ENCODE measurements around the gene RALGAPA2.

Gene RALGAPA2

DNA sequence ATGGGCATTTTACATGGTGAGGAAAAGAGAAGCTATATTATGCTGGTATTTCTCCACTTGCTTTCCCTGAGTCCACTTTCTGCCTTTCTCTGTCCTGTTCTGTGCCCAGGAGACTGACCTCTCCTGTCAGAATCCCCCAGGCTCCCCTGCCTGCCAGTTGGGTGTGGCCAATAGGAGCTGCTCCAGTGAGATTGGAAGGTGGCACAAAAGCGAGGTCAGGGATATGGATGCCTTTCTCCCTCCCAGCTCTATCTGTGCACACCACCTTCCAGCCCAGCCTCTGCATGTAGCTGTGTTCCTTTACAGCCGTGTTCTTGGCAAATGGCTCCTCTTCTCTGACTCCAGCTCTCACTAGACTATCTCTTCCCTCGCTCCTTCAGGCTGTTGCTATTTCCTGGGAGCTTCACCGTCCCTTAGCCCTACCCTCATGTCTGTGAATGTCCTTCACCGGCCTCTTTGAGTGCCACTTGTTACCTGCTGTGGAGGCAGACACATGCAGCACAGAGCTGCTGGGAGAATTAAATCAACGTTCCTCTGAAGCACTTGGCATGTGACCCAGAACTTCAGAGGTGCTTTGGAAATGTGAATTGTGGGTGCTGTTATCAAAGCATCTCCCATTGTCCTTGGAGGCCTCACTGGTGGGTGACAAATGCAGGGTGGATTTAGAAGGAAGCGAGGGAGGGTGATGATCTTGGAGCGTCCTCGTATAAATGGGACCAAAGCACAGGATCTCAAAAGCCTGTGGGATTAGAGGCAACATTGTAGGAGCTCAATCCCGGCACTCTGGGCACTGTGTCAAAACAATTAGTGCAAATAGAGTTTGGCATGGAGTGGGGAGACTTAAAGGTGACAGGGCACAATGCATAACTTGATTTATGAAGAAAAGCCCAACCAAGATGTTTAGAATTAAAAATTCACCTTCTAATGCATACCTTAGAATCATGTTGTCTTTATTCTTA lies 28.9 kb upstream of the RALGAPA2 start:
- H3K27me3 ChIP-seq (ENCODE audit: control insufficient read depth in 1 of 2, insufficient read depth in 2 of 2, low read length in 2 of 2), result no peaks in the 10 kb centered on the region
- no peaks in the 10 kb centered on the region for H3K9me3 ChIP-seq (ENCODE audit: control insufficient read depth in 1 of 2, low read length in 2 of 2)
- no peak overlapping the region for H3K4me3 ChIP-seq (ENCODE audit: low read depth in 1 of 2, low read length in 2 of 2)
- H3K9ac ChIP-seq (ENCODE audit: low read depth in 1 of 2, low read length in 2 of 2), result no peak overlapping the region
- H3K4me1 ChIP-seq (ENCODE audit: control insufficient read depth in 1 of 2, insufficient read depth in 2 of 2, low read length in 2 of 2), result peaks cover 11 to 17% of the 10 kb centered on the region in 2 donors
- no peaks in the 10 kb centered on the region for H3K36me3 ChIP-seq (ENCODE audit: control insufficient read depth in 1 of 2, insufficient read depth in 2 of 2, low read length in 2 of 2)
- H3K27ac ChIP-seq (ENCODE audit: low read depth, low read length), result no peak overlapping the region

DNA sequence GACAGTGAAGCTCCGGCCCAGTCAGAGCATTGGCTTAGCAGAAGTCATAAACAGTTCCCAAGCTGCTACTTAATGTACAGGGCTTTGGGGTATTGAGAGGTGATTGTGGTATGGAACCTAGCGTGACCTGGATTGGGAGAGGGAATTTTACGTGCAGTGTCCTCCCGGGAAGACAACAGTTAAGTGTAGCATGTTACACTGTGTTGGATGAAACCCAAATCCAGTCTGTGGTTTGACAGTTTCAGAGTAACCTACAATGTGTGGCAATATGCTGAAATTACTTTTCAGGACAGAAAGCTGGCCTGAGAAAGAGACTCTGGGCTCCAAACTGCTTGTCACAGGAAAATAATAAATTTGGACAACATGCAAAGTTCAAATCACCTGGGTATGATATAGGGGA lies 28.1 kb upstream of the RALGAPA2 start:
- Histone ChIP-seq H3K36me3 (ENCODE audit: control insufficient read depth in 1 of 2, insufficient read depth in 2 of 2, low read length in 2 of 2) (no peaks in the 10 kb centered on the region), H3K27me3 (ENCODE audit: control insufficient read depth in 1 of 2, insufficient read depth in 2 of 2, low read length in 2 of 2) (no peaks in the 10 kb centered on the region), H3K4me1 (ENCODE audit: control insufficient read depth in 1 of 2, insufficient read depth in 2 of 2, low read length in 2 of 2) (peaks cover 11 to 17% of the 10 kb centered on the region in 2 donors), H3K9me3 (ENCODE audit: control insufficient read depth in 1 of 2, low read length in 2 of 2) (no peaks in the 10 kb centered on the region), H3K9ac (ENCODE audit: low read depth in 1 of 2, low read length in 2 of 2) (no peak overlapping the region), H3K27ac (ENCODE audit: low read depth, low read length) (no peak overlapping the region), H3K4me3 (ENCODE audit: low read depth in 1 of 2, low read length in 2 of 2) (no peak overlapping the region)

DNA sequence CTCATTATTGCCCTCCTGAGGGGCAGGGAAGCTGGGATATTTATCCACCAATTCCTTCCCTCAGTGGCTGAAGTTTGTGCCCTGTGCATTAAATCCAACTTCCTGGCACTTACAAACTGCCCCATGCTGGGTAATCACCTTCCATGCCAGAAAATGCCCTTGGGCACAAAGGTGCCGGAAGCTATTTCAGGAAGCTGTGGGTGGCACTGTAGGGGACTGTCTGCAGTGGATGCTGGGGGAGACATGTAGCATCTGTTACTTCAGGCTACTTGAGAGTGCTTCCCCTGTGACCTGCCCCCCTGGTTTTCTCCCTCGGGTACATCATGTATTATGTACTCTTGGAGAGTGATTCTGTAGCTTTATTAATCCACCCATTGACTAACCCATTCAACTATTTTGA lies 24.7 kb upstream of the RALGAPA2 start:
- no peak overlapping the region for H3K4me3 ChIP-seq (ENCODE audit: low read depth in 1 of 2, low read length in 2 of 2)
- H3K27me3 ChIP-seq (ENCODE audit: control insufficient read depth in 1 of 2, insufficient read depth in 2 of 2, low read length in 2 of 2), result no peaks in the 10 kb centered on the region
- no peaks in the 10 kb centered on the region for H3K4me1 ChIP-seq (ENCODE audit: control insufficient read depth in 1 of 2, insufficient read depth in 2 of 2, low read length in 2 of 2)
- no peak overlapping the region for H3K27ac ChIP-seq (ENCODE audit: low read depth, low read length)
- no peaks in the 10 kb centered on the region for H3K9me3 ChIP-seq (ENCODE audit: control insufficient read depth in 1 of 2, low read length in 2 of 2)
- H3K36me3 ChIP-seq (ENCODE audit: control insufficient read depth in 1 of 2, insufficient read depth in 2 of 2, low read length in 2 of 2), result no peaks in the 10 kb centered on the region
- H3K9ac ChIP-seq (ENCODE audit: low read depth in 1 of 2, low read length in 2 of 2), result no peak overlapping the region

DNA sequence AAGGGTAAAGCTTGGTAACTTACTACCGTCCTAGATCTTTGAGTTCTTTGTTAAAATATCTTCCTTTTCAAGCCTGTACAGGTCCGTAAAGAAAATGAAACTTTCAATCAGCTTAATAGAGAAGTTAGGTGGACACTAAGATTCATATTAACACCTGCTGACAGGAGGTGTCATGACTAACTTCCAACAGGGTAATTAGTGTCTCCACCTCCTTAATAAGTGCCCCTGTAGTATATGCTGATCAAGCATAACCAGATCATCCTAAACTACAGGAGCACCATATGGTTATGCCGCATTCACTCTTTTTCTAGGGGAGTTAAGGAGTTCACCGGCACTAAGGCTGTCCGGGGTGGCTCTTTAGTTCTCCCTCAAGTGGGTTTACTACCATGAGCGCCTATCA lies 23.9 kb upstream of the RALGAPA2 start:
- Histone ChIP-seq H3K4me1 (ENCODE audit: control insufficient read depth in 1 of 2, insufficient read depth in 2 of 2, low read length in 2 of 2) (no peaks in the 10 kb centered on the region), H3K36me3 (ENCODE audit: control insufficient read depth in 1 of 2, insufficient read depth in 2 of 2, low read length in 2 of 2) (no peaks in the 10 kb centered on the region), H3K27me3 (ENCODE audit: control insufficient read depth in 1 of 2, insufficient read depth in 2 of 2, low read length in 2 of 2) (no peaks in the 10 kb centered on the region), H3K9me3 (ENCODE audit: control insufficient read depth in 1 of 2, low read length in 2 of 2) (no peaks in the 10 kb centered on the region), H3K27ac (ENCODE audit: low read depth, low read length) (no peak overlapping the region), H3K4me3 (ENCODE audit: low read depth in 1 of 2, low read length in 2 of 2) (no peak overlapping the region), H3K9ac (ENCODE audit: low read depth in 1 of 2, low read length in 2 of 2) (no peak overlapping the region)

DNA sequence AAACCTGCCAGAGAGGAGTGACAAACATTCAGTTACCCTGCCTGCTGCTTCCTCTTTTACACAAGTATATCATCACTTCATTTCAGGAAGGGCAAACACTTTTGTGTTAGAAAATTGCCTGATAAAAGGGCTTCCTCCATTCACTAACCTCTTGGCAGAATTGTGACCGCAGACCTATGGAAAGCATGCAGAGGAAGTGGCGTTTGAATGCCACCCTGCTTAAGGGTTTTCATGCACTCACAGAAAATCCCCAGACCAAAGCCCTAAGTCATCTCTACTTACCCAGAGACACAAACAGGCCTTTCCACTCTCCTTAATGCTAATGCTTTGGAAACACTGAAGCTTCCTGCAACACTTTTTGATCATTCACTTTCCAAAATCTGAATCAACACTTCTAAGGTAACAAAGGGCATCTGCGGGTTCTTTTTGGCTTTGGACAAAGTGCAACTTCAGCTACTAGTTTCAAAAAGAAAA lies 22.1 kb upstream of the RALGAPA2 start:
- Histone ChIP-seq H3K4me3 (ENCODE audit: low read depth in 1 of 2, low read length in 2 of 2) (no peak overlapping the region), H3K9ac (ENCODE audit: low read depth in 1 of 2, low read length in 2 of 2) (no peak overlapping the region), H3K36me3 (ENCODE audit: control insufficient read depth in 1 of 2, insufficient read depth in 2 of 2, low read length in 2 of 2) (no peaks in the 10 kb centered on the region), H3K9me3 (ENCODE audit: control insufficient read depth in 1 of 2, low read length in 2 of 2) (no peaks in the 10 kb centered on the region), H3K4me1 (ENCODE audit: control insufficient read depth in 1 of 2, insufficient read depth in 2 of 2, low read length in 2 of 2) (no peaks in the 10 kb centered on the region), H3K27ac (ENCODE audit: low read depth, low read length) (no peak overlapping the region), H3K27me3 (ENCODE audit: control insufficient read depth in 1 of 2, insufficient read depth in 2 of 2, low read length in 2 of 2) (no peaks in the 10 kb centered on the region)

DNA sequence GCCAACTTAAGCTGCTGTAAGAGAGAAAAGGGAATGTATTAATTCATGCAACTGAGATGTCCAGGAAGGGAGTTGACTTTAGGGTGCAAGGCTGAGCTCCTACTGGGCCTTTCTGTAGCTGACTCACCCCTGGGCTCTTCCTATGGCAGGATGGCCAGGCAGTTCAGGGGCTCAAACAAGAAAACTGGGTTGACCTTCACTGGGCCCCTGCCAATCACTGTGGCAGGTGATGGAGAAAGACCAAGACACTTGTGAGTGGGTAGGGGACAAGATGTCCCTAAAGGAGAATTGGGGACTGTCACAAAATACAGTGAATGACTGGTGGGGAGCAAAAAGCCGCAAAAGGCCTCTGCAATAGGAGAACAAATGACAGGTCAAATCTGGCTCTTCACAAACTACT lies 21.5 kb upstream of the RALGAPA2 start:
- H3K9me3 ChIP-seq (ENCODE audit: control insufficient read depth in 1 of 2, low read length in 2 of 2), result no peaks in the 10 kb centered on the region
- no peak overlapping the region for H3K27ac ChIP-seq (ENCODE audit: low read depth, low read length)
- H3K9ac ChIP-seq (ENCODE audit: low read depth in 1 of 2, low read length in 2 of 2), result no peak overlapping the region
- H3K36me3 ChIP-seq (ENCODE audit: control insufficient read depth in 1 of 2, insufficient read depth in 2 of 2, low read length in 2 of 2), result no peaks in the 10 kb centered on the region
- H3K4me1 ChIP-seq (ENCODE audit: control insufficient read depth in 1 of 2, insufficient read depth in 2 of 2, low read length in 2 of 2), result no peaks in the 10 kb centered on the region
- H3K27me3 ChIP-seq (ENCODE audit: control insufficient read depth in 1 of 2, insufficient read depth in 2 of 2, low read length in 2 of 2), result no peaks in the 10 kb centered on the region
- H3K4me3 ChIP-seq (ENCODE audit: low read depth in 1 of 2, low read length in 2 of 2), result no peak overlapping the region

DNA sequence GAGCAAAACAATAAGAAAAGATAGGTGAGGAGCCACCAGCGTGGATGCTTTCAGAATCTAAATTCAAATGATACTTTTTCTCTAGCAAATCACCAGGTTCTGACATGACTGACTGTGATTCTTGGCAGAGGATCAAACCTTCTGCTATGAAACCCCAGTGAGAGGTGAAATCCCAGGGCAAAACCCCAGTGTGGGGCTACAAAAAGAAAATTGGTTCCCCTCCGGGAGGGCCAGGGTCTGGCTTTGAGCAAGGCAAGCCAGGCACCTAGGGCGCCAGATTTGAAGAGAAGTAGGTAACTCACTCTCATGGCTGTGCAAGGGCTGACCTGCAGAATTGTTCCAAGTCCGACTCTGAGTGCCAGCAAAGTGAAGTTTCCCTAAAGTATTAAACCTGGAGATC lies 20.2 kb upstream of the RALGAPA2 start:
- Histone ChIP-seq H3K4me1 (ENCODE audit: control insufficient read depth in 1 of 2, insufficient read depth in 2 of 2, low read length in 2 of 2) (no peaks in the 10 kb centered on the region), H3K9me3 (ENCODE audit: control insufficient read depth in 1 of 2, low read length in 2 of 2) (no peaks in the 10 kb centered on the region), H3K27ac (ENCODE audit: low read depth, low read length) (no peak overlapping the region), H3K27me3 (ENCODE audit: control insufficient read depth in 1 of 2, insufficient read depth in 2 of 2, low read length in 2 of 2) (no peaks in the 10 kb centered on the region), H3K4me3 (ENCODE audit: low read depth in 1 of 2, low read length in 2 of 2) (no peak overlapping the region), H3K9ac (ENCODE audit: low read depth in 1 of 2, low read length in 2 of 2) (no peak overlapping the region), H3K36me3 (ENCODE audit: control insufficient read depth in 1 of 2, insufficient read depth in 2 of 2, low read length in 2 of 2) (no peaks in the 10 kb centered on the region)

DNA sequence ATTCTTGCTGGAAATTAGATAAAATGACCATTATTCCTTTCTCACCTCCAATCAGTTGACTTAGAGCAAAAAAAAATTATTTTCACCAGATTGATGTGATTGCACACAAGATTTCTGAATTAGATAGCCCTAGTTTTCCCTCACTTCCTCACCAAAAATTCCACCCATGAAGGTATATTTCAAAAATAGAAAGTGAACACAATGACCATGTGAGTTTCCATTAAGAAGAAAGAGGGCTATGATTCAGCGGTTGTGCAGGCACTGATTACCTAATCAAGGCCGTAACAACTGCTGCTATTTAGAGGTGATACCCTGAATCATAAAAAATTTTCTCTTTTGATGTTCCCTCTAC lies 19.5 kb upstream of the RALGAPA2 start:
- no peak overlapping the region for H3K27ac ChIP-seq (ENCODE audit: low read depth, low read length)
- H3K4me1 ChIP-seq (ENCODE audit: control insufficient read depth in 1 of 2, insufficient read depth in 2 of 2, low read length in 2 of 2), result no peaks in the 10 kb centered on the region

DNA sequence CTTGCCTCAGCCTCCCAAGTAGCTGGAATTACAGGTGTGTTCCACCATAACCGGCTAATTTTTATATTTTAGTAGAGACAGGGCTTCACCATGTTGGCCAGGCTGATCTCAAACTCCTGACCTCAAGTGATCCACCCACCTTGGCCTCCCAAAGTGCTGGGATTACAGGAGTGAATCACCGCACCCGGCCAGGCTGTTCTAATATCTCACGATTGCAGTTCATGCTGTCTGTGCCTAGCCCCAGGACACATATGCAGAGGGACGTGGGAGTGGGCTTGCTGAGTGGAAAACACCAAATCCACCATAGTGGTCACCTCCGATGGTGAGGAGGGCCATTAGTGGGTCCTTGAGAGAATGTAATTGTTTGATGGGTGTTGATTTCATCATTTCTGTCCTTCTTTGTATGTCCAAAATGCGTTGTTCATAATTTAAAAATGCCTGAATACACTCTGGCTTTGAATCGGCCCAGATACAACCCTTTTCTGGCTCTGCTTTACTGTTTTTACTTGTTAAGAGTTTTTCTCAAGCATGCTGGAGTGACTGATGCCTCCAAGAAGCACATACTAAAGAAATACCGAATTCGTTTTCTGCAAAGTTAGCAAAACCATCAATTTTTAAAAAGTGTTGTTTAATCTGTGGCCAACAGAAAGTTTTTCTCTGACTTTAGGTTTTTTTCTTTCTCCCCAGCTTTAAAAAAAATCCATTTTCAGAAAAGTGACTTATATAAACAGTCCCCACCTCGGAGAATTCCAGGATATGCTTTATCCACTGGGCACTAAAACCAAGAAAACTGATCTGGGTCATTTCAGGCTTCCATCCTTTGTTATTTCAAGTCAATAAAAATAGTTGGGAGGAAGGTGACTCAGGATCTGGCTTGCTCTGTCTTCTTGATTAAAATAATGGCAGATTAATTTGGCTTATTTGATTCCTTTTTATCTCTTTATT lies 18.8 kb upstream of the RALGAPA2 start:
- Histone ChIP-seq H3K4me3 (ENCODE audit: low read depth in 1 of 2, low read length in 2 of 2) (no peak overlapping the region), H3K27me3 (ENCODE audit: control insufficient read depth in 1 of 2, insufficient read depth in 2 of 2, low read length in 2 of 2) (no peaks in the 10 kb centered on the region), H3K9ac (ENCODE audit: low read depth in 1 of 2, low read length in 2 of 2) (no peak overlapping the region), H3K36me3 (ENCODE audit: control insufficient read depth in 1 of 2, insufficient read depth in 2 of 2, low read length in 2 of 2) (no peaks in the 10 kb centered on the region), H3K9me3 (ENCODE audit: control insufficient read depth in 1 of 2, low read length in 2 of 2) (no peaks in the 10 kb centered on the region), H3K4me1 (ENCODE audit: control insufficient read depth in 1 of 2, insufficient read depth in 2 of 2, low read length in 2 of 2) (no peaks in the 10 kb centered on the region), H3K27ac (ENCODE audit: low read depth, low read length) (no peak overlapping the region)

More for the DNA sequence above, 19.5 kb upstream of the RALGAPA2 start:
- H3K9ac ChIP-seq (ENCODE audit: low read depth in 1 of 2, low read length in 2 of 2), result no peak overlapping the region
- no peak overlapping the region for H3K4me3 ChIP-seq (ENCODE audit: low read depth in 1 of 2, low read length in 2 of 2)
- no peaks in the 10 kb centered on the region for H3K27me3 ChIP-seq (ENCODE audit: control insufficient read depth in 1 of 2, insufficient read depth in 2 of 2, low read length in 2 of 2)
- H3K36me3 ChIP-seq (ENCODE audit: control insufficient read depth in 1 of 2, insufficient read depth in 2 of 2, low read length in 2 of 2), result no peaks in the 10 kb centered on the region
- H3K9me3 ChIP-seq (ENCODE audit: control insufficient read depth in 1 of 2, low read length in 2 of 2), result no peaks in the 10 kb centered on the region

DNA sequence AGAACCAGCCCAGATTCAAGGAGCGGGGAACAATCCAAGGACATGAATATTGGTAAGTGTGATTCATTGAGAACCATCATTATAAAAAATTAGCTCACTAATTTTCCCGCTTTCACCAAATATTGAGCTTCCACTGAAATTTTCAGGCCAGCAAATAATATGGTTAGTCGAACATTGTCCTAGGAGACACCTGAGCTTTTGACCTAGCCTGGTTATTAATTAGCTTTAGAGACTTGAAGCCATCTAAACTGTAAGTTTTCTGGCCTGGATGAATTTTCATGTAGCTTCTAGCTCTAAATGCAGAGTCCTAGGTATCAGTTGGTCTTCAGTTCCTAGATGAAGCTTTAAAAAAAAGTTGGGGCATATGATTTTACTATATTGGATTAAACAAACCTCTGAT lies 17.1 kb upstream of the RALGAPA2 start:
- Histone ChIP-seq H3K9me3 (ENCODE audit: control insufficient read depth in 1 of 2, low read length in 2 of 2) (no peaks in the 10 kb centered on the region), H3K36me3 (ENCODE audit: control insufficient read depth in 1 of 2, insufficient read depth in 2 of 2, low read length in 2 of 2) (no peaks in the 10 kb centered on the region), H3K27me3 (ENCODE audit: control insufficient read depth in 1 of 2, insufficient read depth in 2 of 2, low read length in 2 of 2) (no peaks in the 10 kb centered on the region), H3K4me1 (ENCODE audit: control insufficient read depth in 1 of 2, insufficient read depth in 2 of 2, low read length in 2 of 2) (no peaks in the 10 kb centered on the region), H3K27ac (ENCODE audit: low read depth, low read length) (no peak overlapping the region), H3K4me3 (ENCODE audit: low read depth in 1 of 2, low read length in 2 of 2) (no peak overlapping the region), H3K9ac (ENCODE audit: low read depth in 1 of 2, low read length in 2 of 2) (no peak overlapping the region)

Data from duodenal mucosa (tissue), 2 donors.